Measurements from ENCODE around the gene ACP5.

- TF ChIP-seq CTCF (conservative IDR thresholded peaks at IDR 0.05; ENCODE audit: low read depth, low read length) (peak; percentile 43; the same call in 1 of the 2 replicates), EZH2 (IDR thresholded peaks at IDR 0.05; ENCODE audit: low read length, unreplicated experiment) (no peak)
These were observed 18.3 kb downstream of the ACP5 start, which contains the start of gene ELOF1 for GRCh38 chr19:11558881-11559828.

All from PC-3 (cell line).